ENCODE data around the gene NOM1. TPM values are rescaled to one million over a fixed set of nuclear protein-coding genes. Genes with fewer than 3 reads are reported as not detected.

Gene NOM1
- total and polyA plus RNA-seq, 2 experiments from 2014 or later: 9.2 to 17.9 TPM

DNA sequence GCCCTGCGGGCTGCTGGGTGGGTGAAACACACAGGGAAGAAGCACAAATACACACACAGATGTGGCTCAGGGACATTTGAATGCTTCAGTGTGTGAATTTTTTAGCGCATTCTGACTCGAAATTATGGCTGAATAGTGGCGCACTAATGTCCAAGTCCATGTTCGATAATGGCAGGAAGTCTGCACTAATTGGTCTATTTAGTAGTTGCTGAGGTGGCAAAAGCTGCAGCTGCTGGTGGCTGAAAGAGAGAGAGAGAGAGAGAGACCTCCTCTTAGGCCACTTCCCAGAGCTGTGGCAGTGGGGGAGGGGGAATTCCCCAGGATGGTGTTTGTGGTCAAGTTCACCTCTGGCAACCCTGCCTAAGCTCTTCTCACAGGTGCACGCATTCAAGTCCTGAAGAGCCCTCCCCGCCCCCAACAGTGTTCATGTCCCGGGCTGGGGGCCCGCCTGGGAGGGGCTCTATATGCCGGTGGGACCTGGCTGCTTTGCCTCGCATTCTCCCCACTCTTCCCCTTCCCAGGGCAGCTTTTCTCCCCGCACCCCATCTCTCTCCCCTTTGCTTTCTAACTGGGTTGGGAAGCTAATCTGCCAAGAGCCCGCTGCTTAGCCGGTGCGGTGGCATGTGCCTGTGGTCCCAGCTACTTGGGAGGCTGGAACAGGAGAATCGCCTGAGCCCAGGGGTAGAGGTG lies 67.0 kb downstream of the NOM1 start:
- no peak overlapping the region for H3K27ac ChIP-seq
- no peaks in the 10 kb centered on the region for H3K79me2 ChIP-seq (ENCODE audit: insufficient read depth)
- no peak overlapping the region for H2AFZ ChIP-seq
- no peak overlapping the region for H3K4me3 ChIP-seq
- H3K4me1 ChIP-seq (ENCODE audit: insufficient read depth): no peaks in the 10 kb centered on the region
- peaks cover 100% of the 10 kb centered on the region for H3K27me3 ChIP-seq (replicated peaks; ENCODE audit: insufficient read depth)
- no peaks in the 10 kb centered on the region for H3K36me3 ChIP-seq (ENCODE audit: low read depth)
- 2% methylated on average over 16 of the region's 16 CpGs for WGBS, 2 experiments (ENCODE audit: low coverage in 1 of 2, low lambda C conversion rate in 2 of 2, missing lambda C conversion rate in 2 of 2)
- H3K9ac ChIP-seq: no peak overlapping the region
- H3K9me2 ChIP-seq (ENCODE audit: insufficient read depth): no peaks in the 10 kb centered on the region
- H3K9me3 ChIP-seq (ENCODE audit: low read depth): no peaks in the 10 kb centered on the region
- in situ Hi-C loops (cut with MboI): no loop called here
- peak; percentile 26 for TF ChIP-seq EZH2 (IDR thresholded peaks at IDR 0.05; ENCODE audit: insufficient read depth, poor library complexity, severe bottlenecking)
- no peak for TF ChIP-seq EZH2phosphoT487 (IDR thresholded peaks at IDR 0.05; ENCODE audit: insufficient read depth, low read depth)
- H3K4me2 ChIP-seq (ENCODE audit: unreplicated experiment): no peak overlapping the region
- H4K20me1 ChIP-seq (ENCODE audit: insufficient read depth): no peaks in the 10 kb centered on the region
- no peak for DNase-seq
- no peaks in the 10 kb centered on the region for H3F3A ChIP-seq (ENCODE audit: insufficient read depth)

DNA sequence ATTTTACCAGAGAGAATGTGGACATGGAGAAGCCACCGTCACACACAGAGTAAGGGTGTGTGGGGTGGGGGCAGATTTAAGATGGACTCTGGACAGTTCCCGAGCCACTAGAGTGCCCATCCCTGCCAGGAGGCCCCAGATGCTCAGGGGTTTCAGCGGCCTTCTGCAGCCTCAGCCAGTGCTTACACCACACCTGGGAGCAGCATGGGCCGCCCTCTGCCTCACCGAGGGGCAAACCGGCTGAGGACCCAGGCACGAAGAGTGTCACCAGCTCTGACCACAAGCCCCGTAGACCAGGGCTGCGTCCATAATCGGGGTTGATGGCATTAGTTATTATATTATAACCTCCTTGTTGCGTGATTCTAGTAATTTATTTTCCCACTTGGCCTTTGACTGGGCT lies 67.6 kb downstream of the NOM1 start:
- in situ Hi-C loops (cut with MboI): no loop called here
- H3K4me2 ChIP-seq (ENCODE audit: unreplicated experiment): no peak overlapping the region
- no peaks in the 10 kb centered on the region for H4K20me1 ChIP-seq (ENCODE audit: insufficient read depth)
- H3K79me2 ChIP-seq (ENCODE audit: insufficient read depth): no peaks in the 10 kb centered on the region
- H3K27ac ChIP-seq: no peak overlapping the region
- no peak overlapping the region for H3K9ac ChIP-seq
- H3K4me3 ChIP-seq: no peak overlapping the region
- TF ChIP-seq EZH2phosphoT487 (IDR thresholded peaks at IDR 0.05; ENCODE audit: insufficient read depth, low read depth) (no peak), EZH2 (IDR thresholded peaks at IDR 0.05; ENCODE audit: insufficient read depth, poor library complexity, severe bottlenecking) (peak; percentile 24)
- 2% methylated on average over 10 to 11 of the region's 11 CpGs for WGBS, 2 experiments (ENCODE audit: low coverage in 1 of 2, low lambda C conversion rate in 2 of 2, missing lambda C conversion rate in 2 of 2)
- no peak overlapping the region for H2AFZ ChIP-seq
- DNase-seq: no peak
- no peaks in the 10 kb centered on the region for H3K9me2 ChIP-seq (ENCODE audit: insufficient read depth)
- H3K9me3 ChIP-seq (ENCODE audit: low read depth): no peaks in the 10 kb centered on the region
- H3K4me1 ChIP-seq (ENCODE audit: insufficient read depth): no peaks in the 10 kb centered on the region
- no peaks in the 10 kb centered on the region for H3K36me3 ChIP-seq (ENCODE audit: low read depth)
- H3K27me3 ChIP-seq (replicated peaks; ENCODE audit: insufficient read depth): peaks cover 100% of the 10 kb centered on the region
- no peaks in the 10 kb centered on the region for H3F3A ChIP-seq (ENCODE audit: insufficient read depth)

DNA sequence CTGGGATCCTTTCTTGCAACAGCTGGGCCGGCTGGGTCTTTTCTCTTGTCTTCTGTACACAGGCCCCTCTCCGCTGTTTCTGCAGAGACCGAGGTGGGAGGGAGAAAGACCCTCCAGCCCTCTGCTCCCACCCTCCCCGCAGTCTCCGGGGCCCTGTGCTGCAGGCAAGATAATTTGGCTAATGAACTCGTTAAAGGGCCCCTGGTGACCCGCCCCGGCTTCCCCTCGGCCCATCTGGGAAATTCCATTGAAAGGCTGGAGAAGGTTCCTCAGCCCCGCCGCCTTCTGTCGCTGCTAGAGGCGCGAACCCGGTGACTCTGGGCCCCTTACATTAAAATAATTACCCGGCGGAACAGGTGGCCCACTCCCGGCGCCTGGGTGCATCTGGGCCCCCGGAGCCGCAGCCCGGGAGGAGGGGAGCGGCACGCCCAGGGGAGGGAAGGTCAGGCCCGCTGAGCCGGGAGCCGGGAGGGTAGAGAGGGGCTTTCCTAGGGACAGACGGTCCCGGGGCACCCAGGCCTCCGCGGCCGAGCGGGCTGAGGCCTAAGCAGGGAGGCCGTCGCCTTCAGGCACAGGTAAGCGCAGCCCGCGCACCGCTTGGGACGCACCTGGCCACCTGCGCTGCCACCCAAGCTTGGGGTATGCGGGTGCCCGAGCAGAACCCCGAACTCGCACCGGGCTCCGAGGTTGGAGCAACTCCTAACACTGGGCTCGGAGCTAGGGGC lies 68.3 kb downstream of the NOM1 start:
- Histone ChIP-seq H3K4me3 (no peak overlapping the region), H3K9ac (no peak overlapping the region), H3K27me3 (replicated peaks; ENCODE audit: insufficient read depth) (peaks cover 100% of the 10 kb centered on the region), H3K4me1 (ENCODE audit: insufficient read depth) (no peaks in the 10 kb centered on the region), H2AFZ (no peak overlapping the region), H3F3A (ENCODE audit: insufficient read depth) (no peaks in the 10 kb centered on the region), H4K20me1 (ENCODE audit: insufficient read depth) (no peaks in the 10 kb centered on the region), H3K9me3 (ENCODE audit: low read depth) (no peaks in the 10 kb centered on the region), H3K79me2 (ENCODE audit: insufficient read depth) (no peaks in the 10 kb centered on the region), H3K36me3 (ENCODE audit: low read depth) (no peaks in the 10 kb centered on the region), H3K9me2 (ENCODE audit: insufficient read depth) (no peaks in the 10 kb centered on the region), H3K27ac (no peak overlapping the region), H3K4me2 (ENCODE audit: unreplicated experiment) (no peak overlapping the region)
- 7 to 8% methylated on average over 38 to 41 of the region's 48 CpGs for WGBS, 2 experiments (ENCODE audit: low coverage in 1 of 2, low lambda C conversion rate in 2 of 2, missing lambda C conversion rate in 2 of 2)
- TF ChIP-seq EZH2phosphoT487 (IDR thresholded peaks at IDR 0.05; ENCODE audit: insufficient read depth, low read depth) (no peak), EZH2 (IDR thresholded peaks at IDR 0.05; ENCODE audit: insufficient read depth, poor library complexity, severe bottlenecking) (peak; percentile 2)
- in situ Hi-C loops (cut with MboI): no loop called here
- no peak for DNase-seq

DNA sequence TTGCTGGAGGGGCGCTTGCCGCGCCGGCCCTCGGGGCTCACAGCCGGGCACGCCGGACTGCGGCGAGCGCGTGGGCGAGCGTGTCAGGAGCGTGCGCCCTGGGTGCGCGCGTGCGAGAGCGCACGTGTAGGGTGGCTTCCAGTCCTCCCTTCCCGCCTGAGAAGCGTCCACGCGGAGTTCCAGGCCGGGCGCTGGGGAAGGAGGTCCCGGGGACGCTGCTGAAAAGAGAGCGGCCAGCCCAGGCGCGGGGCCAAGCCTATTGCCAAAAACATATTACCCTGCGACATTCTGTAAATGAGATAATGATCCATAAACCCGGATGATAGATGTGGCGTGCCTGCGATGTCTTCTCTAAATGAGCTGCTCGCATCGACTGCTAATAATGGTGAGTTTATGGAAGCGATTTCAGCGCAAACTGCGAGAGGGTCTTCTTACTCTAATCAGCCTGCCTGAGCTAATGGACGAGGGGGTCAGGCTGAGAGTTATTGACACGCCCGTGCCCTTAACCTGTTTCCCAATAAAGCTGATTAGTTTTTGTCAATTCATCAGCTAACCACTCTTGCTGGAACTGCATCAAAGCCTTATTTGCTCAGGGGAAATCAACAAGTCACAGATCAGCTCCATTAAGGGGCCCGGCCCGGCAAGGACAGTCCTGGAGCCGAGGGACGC lies 69.0 kb downstream of the NOM1 start:
- in situ Hi-C loops (cut with MboI): no loop called here
- TF ChIP-seq EZH2 (IDR thresholded peaks at IDR 0.05; ENCODE audit: insufficient read depth, poor library complexity, severe bottlenecking): peak; percentile 80
- peak; percentile 83; the same call in 1 of the 2 replicates for TF ChIP-seq EZH2phosphoT487 (IDR thresholded peaks at IDR 0.05; ENCODE audit: insufficient read depth, low read depth)
- Histone ChIP-seq H3F3A (ENCODE audit: insufficient read depth) (no peaks in the 10 kb centered on the region), H3K36me3 (ENCODE audit: low read depth) (no peaks in the 10 kb centered on the region), H3K4me2 (ENCODE audit: unreplicated experiment) (no peak overlapping the region), H3K4me3 (no peak overlapping the region), H2AFZ (no peak overlapping the region), H3K9me3 (ENCODE audit: low read depth) (no peaks in the 10 kb centered on the region), H3K9ac (no peak overlapping the region), H3K27ac (no peak overlapping the region), H3K4me1 (ENCODE audit: insufficient read depth) (no peaks in the 10 kb centered on the region), H3K27me3 (replicated peaks; ENCODE audit: insufficient read depth) (peaks cover 100% of the 10 kb centered on the region), H3K79me2 (ENCODE audit: insufficient read depth) (no peaks in the 10 kb centered on the region), H3K9me2 (ENCODE audit: insufficient read depth) (no peaks in the 10 kb centered on the region), H4K20me1 (ENCODE audit: insufficient read depth) (no peaks in the 10 kb centered on the region)
- DNase-seq: peak; percentile 28
- WGBS, 2 experiments (ENCODE audit: low coverage in 1 of 2, low lambda C conversion rate in 2 of 2, missing lambda C conversion rate in 2 of 2): 1 to 3% methylated on average over 30 to 40 of the region's 49 CpGs
